Measurements from ENCODE around the gene DMGDH.

The DMGDH gene

GRCh38 chr5:78974011-78974410 lies 95.5 kb downstream of the DMGDH start:
- no peak for DNase-seq (ENCODE audit: low spot score)

GRCh38 chr5:78972654-78973428 lies 96.6 kb downstream of the DMGDH start:
- no peak for DNase-seq (ENCODE audit: low spot score)

- DNase-seq (ENCODE audit: low spot score), result no peak
Observed at GRCh38 chr5:78971998-78972397, 97.5 kb downstream of the DMGDH start.

GRCh38 chr5:78968781-78969180 lies 100.7 kb downstream of the DMGDH start:
- no peak for DNase-seq (ENCODE audit: low spot score)

GRCh38 chr5:78964889-78965288 lies 104.6 kb downstream of the DMGDH start:
- DNase-seq (ENCODE audit: low spot score), result peak; percentile 65

GRCh38 chr5:78961743-78962142 lies 107.7 kb downstream of the DMGDH start:
- DNase-seq (ENCODE audit: low spot score), result no peak

- no peak for DNase-seq (ENCODE audit: low spot score)
Observed at GRCh38 chr5:78959767-78960166, 109.7 kb downstream of the DMGDH start.

- no peak for DNase-seq (ENCODE audit: low spot score)
Observed at GRCh38 chr5:78958672-78959445, 110.6 kb downstream of the DMGDH start.

- no peak for DNase-seq (ENCODE audit: low spot score)
Observed at GRCh38 chr5:78956901-78957300, 112.6 kb downstream of the DMGDH start.

GRCh38 chr5:78953092-78953800 lies 116.2 kb downstream of the DMGDH start:
- no peak for DNase-seq (ENCODE audit: low spot score)
